Activated T-helper 1 cell treated with Interleukin-2 at 50 U/mL for 16 hours (primary cell): Measurements from ENCODE around the gene PRDM1.

Source experiments
- DNase-seq: peaks from one replicate; pipeline ENCODE4 v3.0.0-alpha.2; 2020; ENCODE audit warnings: low read depth

Gene PRDM1

GRCh38 chr6:106070636-106071035 is 15.5 kb upstream of the PRDM1 start:
- DNase-seq = no peak

GRCh38 chr6:106072501-106073090 is 13.5 kb upstream of the PRDM1 start:
- DNase-seq = no peak

GRCh38 chr6:106074146-106074545 is 12.0 kb upstream of the PRDM1 start:
- DNase-seq = no peak

- DNase-seq = no peak
Observed at GRCh38 chr6:106076139-106076538, 10.0 kb upstream of the PRDM1 start.

GRCh38 chr6:106077170-106077569 is 9.0 kb upstream of the PRDM1 start:
- DNase-seq = no peak

- no peak for DNase-seq
Observed at GRCh38 chr6:106077881-106078280, 8.3 kb upstream of the PRDM1 start.

GRCh38 chr6:106079961-106080762 is 6.0 kb upstream of the PRDM1 start:
- no peak for DNase-seq

- no peak for DNase-seq
Observed at GRCh38 chr6:106080763-106081095, 5.4 kb upstream of the PRDM1 start.

- no peak for DNase-seq
Observed at GRCh38 chr6:106081715-106082114, 4.4 kb upstream of the PRDM1 start.

GRCh38 chr6:106082735-106083398 is 3.3 kb upstream of the PRDM1 start:
- no peak for DNase-seq

- no peak for DNase-seq
Observed at GRCh38 chr6:106083618-106084017, 2.5 kb upstream of the PRDM1 start.

GRCh38 chr6:106084106-106084988 is 1.8 kb upstream of the PRDM1 start:
- no peak for DNase-seq

- DNase-seq = no peak
Observed at GRCh38 chr6:106084989-106085691, 996 bp upstream of the PRDM1 start.

GRCh38 chr6:106085692-106085983 is 498 bp upstream of the PRDM1 start:
- DNase-seq = no peak

- DNase-seq = no peak
Observed at GRCh38 chr6:106086814-106087175, 659 bp downstream of the PRDM1 start.

- no peak for DNase-seq
Observed at GRCh38 chr6:106087548-106088325, 1.6 kb downstream of the PRDM1 start.

- DNase-seq = no peak
Observed at GRCh38 chr6:106090001-106090400, 3.9 kb downstream of the PRDM1 start.

GRCh38 chr6:106092279-106092678 is 6.1 kb downstream of the PRDM1 start:
- DNase-seq = no peak

- no peak for DNase-seq
Observed at GRCh38 chr6:106094261-106094963, 8.3 kb downstream of the PRDM1 start.

GRCh38 chr6:106094964-106095335 is 8.8 kb downstream of the PRDM1 start:
- DNase-seq = no peak
